ENCODE data around the gene CDK15.

The CDK15 gene

GRCh38 chr2:201891676-201892075 is 85.3 kb downstream of the CDK15 start:
- H3K36me3 Mint-ChIP-seq, result no peaks in the 10 kb centered on the region
- no peaks in the 10 kb centered on the region for H3K9me3 Mint-ChIP-seq
- no peak overlapping the region for H3K27ac Mint-ChIP-seq
- H3K4me3 Mint-ChIP-seq, result no peak overlapping the region
- H3K27me3 Mint-ChIP-seq, result peaks cover 15% of the 10 kb centered on the region
- H3K4me1 Mint-ChIP-seq, result no peaks in the 10 kb centered on the region

GRCh38 chr2:201892516-201892915 is 86.2 kb downstream of the CDK15 start:
- Mint-ChIP-seq H3K9me3 (no peaks in the 10 kb centered on the region), H3K4me1 (no peaks in the 10 kb centered on the region), H3K27me3 (peaks cover 14% of the 10 kb centered on the region), H3K36me3 (no peaks in the 10 kb centered on the region), H3K4me3 (no peak overlapping the region), H3K27ac (no peak overlapping the region)

- Mint-ChIP-seq H3K36me3 (no peaks in the 10 kb centered on the region), H3K4me3 (no peak overlapping the region), H3K27me3 (peaks cover 9% of the 10 kb centered on the region), H3K4me1 (no peaks in the 10 kb centered on the region), H3K27ac (no peak overlapping the region), H3K9me3 (no peaks in the 10 kb centered on the region)
Measured at GRCh38 chr2:201900362-201900761, 94.0 kb downstream of the CDK15 start.

DNA sequence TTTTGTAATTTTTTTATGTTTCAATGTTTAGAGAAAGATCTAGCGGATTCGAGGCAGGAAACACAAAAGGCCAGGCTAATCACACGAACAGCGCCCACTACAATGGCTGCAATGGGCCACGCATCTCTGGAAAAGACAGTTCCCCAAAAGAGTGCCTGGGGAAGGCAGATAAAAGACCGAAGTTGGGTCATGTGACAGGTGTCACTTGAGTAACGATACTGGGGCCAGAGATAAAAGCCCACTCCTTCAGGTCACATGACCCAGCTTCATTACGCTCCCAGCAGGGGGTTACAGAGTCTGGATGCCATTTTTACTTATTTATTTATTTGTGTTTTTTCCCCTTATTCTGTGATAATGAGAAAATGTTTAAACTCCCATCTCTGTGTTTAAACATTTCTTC is 95.4 kb downstream of the CDK15 start:
- Mint-ChIP-seq H3K36me3 (no peaks in the 10 kb centered on the region), H3K9me3 (no peaks in the 10 kb centered on the region), H3K27ac (no peak overlapping the region), H3K27me3 (peaks cover 9% of the 10 kb centered on the region), H3K4me1 (no peaks in the 10 kb centered on the region), H3K4me3 (no peak overlapping the region)

DNA sequence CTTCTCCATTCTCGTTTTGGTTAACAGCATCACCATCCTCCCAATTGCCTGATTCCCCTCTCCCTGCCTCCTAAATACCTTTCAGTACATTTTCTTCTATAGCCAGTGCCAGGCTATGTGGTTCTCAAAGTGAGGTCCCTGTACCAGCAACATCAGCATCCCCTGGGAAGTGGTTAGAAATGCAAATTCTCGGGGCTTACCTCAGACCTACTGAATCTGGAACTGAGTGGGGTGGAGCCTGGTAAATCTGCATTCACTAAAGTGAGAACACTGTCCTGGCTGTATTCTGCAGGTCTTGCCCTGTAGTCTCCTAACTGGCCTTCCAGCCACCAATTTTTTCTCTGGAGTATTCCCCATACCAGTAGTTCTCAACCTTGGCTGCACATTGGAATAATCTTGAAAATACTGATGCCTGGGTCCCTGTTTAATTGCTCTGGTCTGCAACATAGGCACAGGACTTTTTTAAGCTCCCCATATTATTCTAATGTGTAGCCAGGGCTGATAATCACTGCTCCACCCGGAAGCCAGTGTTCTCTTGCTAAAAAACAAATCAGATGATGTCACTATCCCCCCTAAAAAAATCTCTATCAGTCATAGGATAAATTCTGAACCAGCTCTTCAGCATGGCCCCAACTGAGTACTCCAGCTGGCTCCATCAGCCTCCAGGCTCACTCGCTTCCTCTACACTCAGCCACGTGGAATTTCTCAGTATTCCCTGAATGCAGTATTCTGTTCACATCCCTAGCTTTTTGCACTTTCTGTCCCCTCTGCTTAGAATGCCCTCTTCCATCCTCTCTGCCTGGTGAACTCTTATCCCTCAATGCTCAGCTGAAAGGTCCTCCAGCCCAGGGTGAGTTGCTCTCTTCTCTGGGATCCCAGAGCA is 98.4 kb downstream of the CDK15 start:
- Mint-ChIP-seq H3K4me1 (peaks cover 3% of the 10 kb centered on the region), H3K4me3 (no peak overlapping the region), H3K27ac (no peak overlapping the region), H3K27me3 (peaks cover 3% of the 10 kb centered on the region), H3K36me3 (no peaks in the 10 kb centered on the region), H3K9me3 (no peaks in the 10 kb centered on the region)

GRCh38 chr2:201906777-201907562 is 100.6 kb downstream of the CDK15 start:
- Mint-ChIP-seq H3K27ac (no peak overlapping the region), H3K36me3 (no peaks in the 10 kb centered on the region), H3K27me3 (peaks cover 1% of the 10 kb centered on the region), H3K9me3 (no peaks in the 10 kb centered on the region), H3K4me3 (no peak overlapping the region), H3K4me1 (peaks cover 9% of the 10 kb centered on the region)

- H3K27me3 Mint-ChIP-seq, result peaks cover 1% of the 10 kb centered on the region
- no peaks in the 10 kb centered on the region for H3K36me3 Mint-ChIP-seq
- peaks cover 9% of the 10 kb centered on the region for H3K4me1 Mint-ChIP-seq
- H3K27ac Mint-ChIP-seq, result no peak overlapping the region
- no peaks in the 10 kb centered on the region for H3K9me3 Mint-ChIP-seq
- no peak overlapping the region for H3K4me3 Mint-ChIP-seq
Measured at GRCh38 chr2:201907563-201907881, 101.2 kb downstream of the CDK15 start.

DNA sequence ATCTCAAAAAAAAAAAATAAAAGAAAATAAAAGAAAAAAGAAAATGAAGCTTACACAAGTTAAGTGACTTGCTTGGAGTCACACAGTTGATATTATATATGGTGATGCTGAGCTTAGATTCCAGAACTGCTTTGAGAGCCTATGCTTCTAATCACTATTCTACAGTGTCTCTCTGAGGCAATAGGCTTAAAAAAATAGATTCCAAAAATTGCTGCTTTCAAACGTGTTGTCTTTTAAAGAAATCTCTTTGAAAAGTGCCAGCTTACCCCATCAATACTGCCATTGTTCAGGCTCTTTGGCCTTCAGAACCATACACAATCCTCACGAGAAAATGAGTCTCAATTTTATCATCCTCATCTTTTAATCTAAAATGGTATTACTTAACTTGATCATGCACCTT is 102.6 kb downstream of the CDK15 start:
- Mint-ChIP-seq H3K9me3 (no peaks in the 10 kb centered on the region), H3K36me3 (no peaks in the 10 kb centered on the region), H3K4me1 (peaks cover 9% of the 10 kb centered on the region), H3K27ac (no peak overlapping the region), H3K4me3 (no peak overlapping the region), H3K27me3 (peaks cover 1% of the 10 kb centered on the region)

- Mint-ChIP-seq H3K4me3 (no peak overlapping the region), H3K27ac (no peak overlapping the region), H3K4me1 (peaks cover 9% of the 10 kb centered on the region), H3K9me3 (no peaks in the 10 kb centered on the region), H3K27me3 (peaks cover 1% of the 10 kb centered on the region), H3K36me3 (no peaks in the 10 kb centered on the region)
Measured at GRCh38 chr2:201909348-201909747, 103.0 kb downstream of the CDK15 start.

DNA sequence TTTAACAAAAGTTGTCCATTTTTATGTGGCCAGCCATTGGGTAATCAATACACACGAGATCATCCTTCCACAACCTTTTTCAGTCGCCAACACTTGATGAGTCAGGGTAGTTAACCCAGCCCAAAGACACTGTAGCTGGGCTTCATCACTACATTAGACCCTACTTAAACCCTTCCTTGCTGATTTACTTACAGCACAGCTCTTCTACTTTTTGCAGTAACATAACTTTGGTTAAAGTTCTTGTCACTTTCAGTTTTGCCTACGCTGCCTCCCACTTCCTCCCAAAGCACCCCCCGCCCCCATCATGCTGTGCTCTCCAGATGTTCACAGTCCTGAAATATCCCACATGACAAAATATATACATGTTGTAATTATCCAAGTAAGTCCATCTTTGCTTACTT is 103.6 kb downstream of the CDK15 start:
- Mint-ChIP-seq H3K4me3 (peak overlapping the region; percentile 11), H3K27me3 (peaks cover 1% of the 10 kb centered on the region), H3K4me1 (peaks cover 9% of the 10 kb centered on the region), H3K27ac (no peak overlapping the region), H3K36me3 (no peaks in the 10 kb centered on the region), H3K9me3 (no peaks in the 10 kb centered on the region)

DNA sequence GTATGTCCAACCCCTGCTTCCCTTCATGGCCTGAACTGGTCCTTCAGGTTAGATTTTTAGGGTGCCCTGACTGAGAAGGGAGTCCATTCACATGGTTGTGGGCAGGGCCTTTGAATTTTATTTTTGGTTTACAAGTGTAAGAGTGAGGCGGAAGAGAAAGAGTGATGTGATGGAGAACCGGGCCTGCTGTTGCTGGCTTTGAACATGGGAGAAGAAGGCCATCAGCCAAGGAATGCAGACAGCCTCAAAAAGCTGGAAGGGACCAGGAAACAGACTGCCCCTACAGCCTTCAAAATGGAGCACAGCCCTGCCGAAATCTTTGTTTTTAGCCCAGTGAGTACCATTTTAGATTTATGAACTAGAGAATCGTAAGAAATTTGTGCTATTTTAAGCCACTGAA is 105.0 kb downstream of the CDK15 start:
- Mint-ChIP-seq H3K9me3 (no peaks in the 10 kb centered on the region), H3K27me3 (no peaks in the 10 kb centered on the region), H3K27ac (no peak overlapping the region), H3K36me3 (no peaks in the 10 kb centered on the region), H3K4me3 (no peak overlapping the region), H3K4me1 (peaks cover 9% of the 10 kb centered on the region)

DNA sequence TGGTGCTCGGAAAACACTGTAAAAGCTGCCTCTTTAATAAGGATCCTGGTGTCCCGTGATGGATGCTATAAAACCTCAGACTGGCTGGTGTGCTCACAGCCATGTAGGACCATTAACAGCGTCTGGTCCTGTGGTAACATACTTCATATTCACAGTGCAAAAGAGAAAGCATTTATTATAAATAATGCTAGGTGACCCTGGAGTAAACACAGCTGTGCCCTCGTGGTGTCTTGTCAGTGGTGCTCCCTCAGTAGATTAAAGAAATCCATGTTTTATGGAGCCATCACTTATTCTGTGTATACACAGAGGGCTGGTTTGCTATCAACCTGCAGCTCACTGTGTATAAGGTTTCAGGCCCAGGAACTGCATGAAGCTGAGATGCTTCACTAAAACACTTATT is 106.9 kb downstream of the CDK15 start:
- H3K4me1 Mint-ChIP-seq, result peaks cover 9% of the 10 kb centered on the region
- H3K4me3 Mint-ChIP-seq, result no peak overlapping the region
- no peaks in the 10 kb centered on the region for H3K9me3 Mint-ChIP-seq
- H3K36me3 Mint-ChIP-seq, result no peaks in the 10 kb centered on the region
- no peaks in the 10 kb centered on the region for H3K27me3 Mint-ChIP-seq
- no peak overlapping the region for H3K27ac Mint-ChIP-seq

DNA sequence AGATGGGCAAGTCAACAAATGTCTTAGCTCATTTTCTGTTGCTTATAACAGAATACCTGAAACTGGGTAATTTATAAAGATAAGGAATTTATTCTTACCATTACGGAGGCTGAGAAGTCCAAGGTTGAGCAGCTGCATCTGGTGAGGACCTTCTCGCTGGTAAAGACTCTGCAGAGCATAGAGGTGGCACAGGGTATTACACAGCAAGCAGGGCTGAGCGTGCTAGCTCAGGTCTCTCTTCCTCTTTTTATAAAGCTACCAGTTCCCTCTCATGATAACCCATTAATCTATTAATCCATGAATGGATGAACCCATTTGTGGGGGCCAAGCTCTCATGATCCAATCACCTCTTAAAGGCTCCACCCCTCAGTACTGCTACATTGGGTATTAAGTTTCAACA is 109.1 kb downstream of the CDK15 start:
- H3K27ac Mint-ChIP-seq, result no peak overlapping the region
- no peaks in the 10 kb centered on the region for H3K36me3 Mint-ChIP-seq
- no peak overlapping the region for H3K4me3 Mint-ChIP-seq
- H3K27me3 Mint-ChIP-seq, result no peaks in the 10 kb centered on the region
- H3K4me1 Mint-ChIP-seq, result no peaks in the 10 kb centered on the region
- no peaks in the 10 kb centered on the region for H3K9me3 Mint-ChIP-seq

DNA sequence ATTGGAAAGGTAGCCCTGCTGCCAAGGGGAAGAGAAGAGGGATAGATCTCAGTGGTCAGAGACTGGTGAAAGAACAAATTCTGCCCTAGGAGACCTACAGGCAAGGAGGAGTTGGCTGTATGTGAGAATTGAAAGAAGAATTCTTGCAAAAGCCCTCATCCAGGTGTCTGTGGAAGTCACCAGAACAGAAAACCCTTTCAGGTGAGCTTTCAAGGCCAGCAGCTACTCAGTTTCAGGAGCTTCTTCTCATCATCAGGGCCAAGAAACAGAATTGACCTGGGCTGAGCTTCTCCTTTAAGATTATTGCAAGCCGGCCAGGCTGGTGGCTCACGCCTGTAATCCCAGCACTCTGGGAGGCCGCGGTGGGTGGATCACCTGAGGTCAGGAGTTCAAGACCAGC is 110.2 kb downstream of the CDK15 start:
- no peak overlapping the region for H3K27ac Mint-ChIP-seq
- no peak overlapping the region for H3K4me3 Mint-ChIP-seq
- H3K4me1 Mint-ChIP-seq, result no peaks in the 10 kb centered on the region
- H3K36me3 Mint-ChIP-seq, result no peaks in the 10 kb centered on the region
- no peaks in the 10 kb centered on the region for H3K27me3 Mint-ChIP-seq
- H3K9me3 Mint-ChIP-seq, result no peaks in the 10 kb centered on the region

GRCh38 chr2:201918616-201919307 is 112.4 kb downstream of the CDK15 start:
- Mint-ChIP-seq H3K27me3 (no peaks in the 10 kb centered on the region), H3K4me1 (no peaks in the 10 kb centered on the region), H3K9me3 (no peaks in the 10 kb centered on the region), H3K36me3 (no peaks in the 10 kb centered on the region), H3K4me3 (no peak overlapping the region), H3K27ac (no peak overlapping the region)

DNA sequence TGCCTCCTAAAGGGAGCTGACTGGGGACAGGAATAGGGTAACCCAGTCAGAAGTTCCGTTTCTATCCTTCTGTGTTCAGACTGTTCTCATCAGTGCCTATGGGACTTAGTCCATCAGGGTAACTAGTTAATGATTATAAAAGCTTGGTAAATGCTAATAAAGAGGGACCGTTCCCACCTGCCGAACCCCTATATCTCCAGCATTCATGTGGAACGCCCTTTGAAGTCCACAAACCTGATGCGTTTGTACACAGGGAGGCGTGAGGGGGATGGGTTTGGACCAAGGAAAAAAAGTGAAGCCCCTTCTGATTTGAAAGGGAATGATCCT is 112.9 kb downstream of the CDK15 start:
- Mint-ChIP-seq H3K27me3 (no peaks in the 10 kb centered on the region), H3K4me3 (no peak overlapping the region), H3K4me1 (no peaks in the 10 kb centered on the region), H3K27ac (no peak overlapping the region), H3K36me3 (no peaks in the 10 kb centered on the region), H3K9me3 (no peaks in the 10 kb centered on the region)
